ENCODE results near the gene FRRS1. TPM values are rescaled to one million over a fixed set of nuclear protein-coding genes. Genes with fewer than 3 reads are reported as not detected.

The FRRS1 gene
- total and polyA plus RNA-seq, 2 experiments from 2014 or later: 0.13 to 3.9 TPM

- H3K36me3 ChIP-seq (ENCODE audit: low read depth): no peaks in the 10 kb centered on the region
- no peak overlapping the region for H3K4me3 ChIP-seq
- TF ChIP-seq EZH2 (IDR thresholded peaks at IDR 0.05; ENCODE audit: insufficient read depth, poor library complexity, severe bottlenecking) (no peak), EZH2phosphoT487 (IDR thresholded peaks at IDR 0.05; ENCODE audit: insufficient read depth, low read depth) (no peak)
- in situ Hi-C loops (cut with MboI): no loop called here
- H3K9me2 ChIP-seq (ENCODE audit: insufficient read depth): no peaks in the 10 kb centered on the region
- no peak overlapping the region for H3K27ac ChIP-seq
- no peaks in the 10 kb centered on the region for H3K27me3 ChIP-seq (replicated peaks; ENCODE audit: insufficient read depth)
- H3K4me2 ChIP-seq (ENCODE audit: unreplicated experiment): no peak overlapping the region
- no peaks in the 10 kb centered on the region for H3K9me3 ChIP-seq (ENCODE audit: low read depth)
- no peaks in the 10 kb centered on the region for H3K79me2 ChIP-seq (ENCODE audit: insufficient read depth)
- H3K4me1 ChIP-seq (ENCODE audit: insufficient read depth): no peaks in the 10 kb centered on the region; the same call in 1 of the 2 replicates
- no peaks in the 10 kb centered on the region for H4K20me1 ChIP-seq (ENCODE audit: insufficient read depth)
- no peaks in the 10 kb centered on the region for H3F3A ChIP-seq (ENCODE audit: insufficient read depth)
- H3K9ac ChIP-seq: no peak overlapping the region
- WGBS, 2 experiments (ENCODE audit: low coverage in 1 of 2, low lambda C conversion rate in 2 of 2, missing lambda C conversion rate in 2 of 2): 97% methylated on average over 2 of the region's 2 CpGs
- H2AFZ ChIP-seq: no peak overlapping the region
- no peak for DNase-seq
Measured at GRCh38 chr1:99749504-99750347, 16.7 kb downstream of the FRRS1 start.

- no peak for TF ChIP-seq EZH2phosphoT487 (IDR thresholded peaks at IDR 0.05; ENCODE audit: insufficient read depth, low read depth)
- no peak for TF ChIP-seq EZH2 (IDR thresholded peaks at IDR 0.05; ENCODE audit: insufficient read depth, poor library complexity, severe bottlenecking)
- peak; percentile 34 for DNase-seq
- Histone ChIP-seq H3K79me2 (ENCODE audit: insufficient read depth) (no peaks in the 10 kb centered on the region), H3K36me3 (ENCODE audit: low read depth) (no peaks in the 10 kb centered on the region), H3K9ac (no peak overlapping the region), H3K27me3 (replicated peaks; ENCODE audit: insufficient read depth) (no peaks in the 10 kb centered on the region), H3K4me1 (ENCODE audit: insufficient read depth) (no peaks in the 10 kb centered on the region; the same call in 1 of the 2 replicates), H3K4me3 (no peak overlapping the region), H3F3A (ENCODE audit: insufficient read depth) (no peaks in the 10 kb centered on the region), H3K4me2 (ENCODE audit: unreplicated experiment) (peak overlapping the region; percentile 10), H3K27ac (no peak overlapping the region), H3K9me3 (ENCODE audit: low read depth) (no peaks in the 10 kb centered on the region), H3K9me2 (ENCODE audit: insufficient read depth) (no peaks in the 10 kb centered on the region), H4K20me1 (ENCODE audit: insufficient read depth) (no peaks in the 10 kb centered on the region), H2AFZ (no peak overlapping the region)
- in situ Hi-C loops (cut with MboI): no loop called here
- 32 to 39% methylated on average over 2 of the region's 2 CpGs for WGBS, 2 experiments (ENCODE audit: low coverage in 1 of 2, low lambda C conversion rate in 2 of 2, missing lambda C conversion rate in 2 of 2)
Measured at GRCh38 chr1:99748419-99748818, 18.0 kb downstream of the FRRS1 start.

DNA sequence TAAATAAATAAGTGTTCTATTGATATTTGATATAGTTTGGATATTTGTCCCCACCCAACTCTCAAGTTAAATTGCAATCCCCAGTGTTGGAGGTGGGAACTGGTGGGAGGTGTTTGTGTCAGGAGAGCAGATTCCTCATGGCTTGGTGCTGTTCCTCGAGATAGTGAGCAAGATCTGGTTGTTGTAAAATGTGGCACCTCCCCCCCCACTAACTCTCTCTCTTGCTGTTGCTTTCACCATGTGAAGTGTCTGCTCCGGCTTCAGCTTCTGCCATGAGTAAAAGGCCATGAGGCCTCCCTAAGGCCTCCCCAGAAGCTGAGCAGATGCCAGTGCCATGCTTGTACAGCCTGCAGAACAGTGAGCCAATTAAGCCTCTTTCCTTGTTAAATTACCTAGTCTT, 20.8 kb downstream of the FRRS1 start:
- no peak overlapping the region for H3K4me3 ChIP-seq
- H4K20me1 ChIP-seq (ENCODE audit: insufficient read depth): no peaks in the 10 kb centered on the region
- TF ChIP-seq EZH2phosphoT487 (IDR thresholded peaks at IDR 0.05; ENCODE audit: insufficient read depth, low read depth) (no peak), EZH2 (IDR thresholded peaks at IDR 0.05; ENCODE audit: insufficient read depth, poor library complexity, severe bottlenecking) (no peak)
- 79 to 85% methylated on average over 2 of the region's 2 CpGs for WGBS, 2 experiments (ENCODE audit: low coverage in 1 of 2, low lambda C conversion rate in 2 of 2, missing lambda C conversion rate in 2 of 2)
- in situ Hi-C loops (cut with MboI): no loop called here
- H2AFZ ChIP-seq: no peak overlapping the region
- no peaks in the 10 kb centered on the region for H3K9me3 ChIP-seq (ENCODE audit: low read depth)
- no peaks in the 10 kb centered on the region; the same call in 1 of the 2 replicates for H3K4me1 ChIP-seq (ENCODE audit: insufficient read depth)
- H3K79me2 ChIP-seq (ENCODE audit: insufficient read depth): no peaks in the 10 kb centered on the region
- H3K9ac ChIP-seq: no peak overlapping the region
- no peaks in the 10 kb centered on the region for H3K36me3 ChIP-seq (ENCODE audit: low read depth)
- no peaks in the 10 kb centered on the region for H3F3A ChIP-seq (ENCODE audit: insufficient read depth)
- DNase-seq: no peak
- no peak overlapping the region for H3K27ac ChIP-seq
- H3K27me3 ChIP-seq (replicated peaks; ENCODE audit: insufficient read depth): no peaks in the 10 kb centered on the region
- no peaks in the 10 kb centered on the region for H3K9me2 ChIP-seq (ENCODE audit: insufficient read depth)
- no peak overlapping the region for H3K4me2 ChIP-seq (ENCODE audit: unreplicated experiment)

- Histone ChIP-seq H4K20me1 (ENCODE audit: insufficient read depth) (no peaks in the 10 kb centered on the region), H3K9me3 (ENCODE audit: low read depth) (no peaks in the 10 kb centered on the region), H3K4me1 (ENCODE audit: insufficient read depth) (no peaks in the 10 kb centered on the region; the same call in 1 of the 2 replicates), H3F3A (ENCODE audit: insufficient read depth) (no peaks in the 10 kb centered on the region), H3K9me2 (ENCODE audit: insufficient read depth) (no peaks in the 10 kb centered on the region), H3K4me2 (ENCODE audit: unreplicated experiment) (no peak overlapping the region), H3K27me3 (replicated peaks; ENCODE audit: insufficient read depth) (no peaks in the 10 kb centered on the region), H3K4me3 (no peak overlapping the region), H3K9ac (no peak overlapping the region), H3K79me2 (ENCODE audit: insufficient read depth) (no peaks in the 10 kb centered on the region), H3K36me3 (ENCODE audit: low read depth) (no peaks in the 10 kb centered on the region), H2AFZ (no peak overlapping the region), H3K27ac (no peak overlapping the region)
- 80% methylated on average over 7 of the region's 7 CpGs for WGBS, 2 experiments (ENCODE audit: low coverage in 1 of 2, low lambda C conversion rate in 2 of 2, missing lambda C conversion rate in 2 of 2)
- in situ Hi-C loops (cut with MboI): no loop called here
- TF ChIP-seq EZH2phosphoT487 (IDR thresholded peaks at IDR 0.05; ENCODE audit: insufficient read depth, low read depth) (no peak), EZH2 (IDR thresholded peaks at IDR 0.05; ENCODE audit: insufficient read depth, poor library complexity, severe bottlenecking) (no peak)
- DNase-seq: no peak
Measured at GRCh38 chr1:99745061-99745460, 21.4 kb downstream of the FRRS1 start.

All from GM23248 (cell line).